ENCODE measurements around the gene VARS1. TPM values are rescaled to one million over a fixed set of nuclear protein-coding genes. Genes with fewer than 3 reads are reported as not detected.
A peak's percentile ranks its signal among the peaks of the same experiment; 100 is the strongest.

Gene VARS1
- total RNA-seq, 1 donor from 2014 or later = 104 TPM

DNA sequence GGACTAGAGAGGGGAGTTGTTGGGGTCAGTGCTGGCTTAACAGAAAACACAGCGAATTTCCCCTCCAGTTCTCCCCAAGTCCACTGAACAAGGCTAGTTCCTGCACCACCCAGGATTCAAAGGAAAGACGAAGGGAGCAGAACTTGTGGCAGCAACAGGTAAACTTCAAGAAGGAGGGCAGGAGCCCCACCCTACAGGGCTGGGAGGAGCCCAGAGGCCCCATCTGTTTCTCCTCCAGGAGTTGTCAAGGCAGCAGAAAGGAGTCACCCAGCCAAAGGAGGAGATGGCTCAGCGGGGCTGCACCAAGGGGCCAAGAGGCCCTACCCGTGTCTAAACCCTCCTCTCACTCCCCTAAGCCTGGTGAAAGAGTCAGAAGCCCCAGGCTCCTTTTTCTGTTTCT, 31.4 kb downstream of the VARS1 start:
- H3K27me3 Mint-ChIP-seq = no peaks in the 10 kb centered on the region
- H3K36me3 Mint-ChIP-seq = peaks cover 25% of the 10 kb centered on the region
- TF ChIP-seq, protein P1, sequence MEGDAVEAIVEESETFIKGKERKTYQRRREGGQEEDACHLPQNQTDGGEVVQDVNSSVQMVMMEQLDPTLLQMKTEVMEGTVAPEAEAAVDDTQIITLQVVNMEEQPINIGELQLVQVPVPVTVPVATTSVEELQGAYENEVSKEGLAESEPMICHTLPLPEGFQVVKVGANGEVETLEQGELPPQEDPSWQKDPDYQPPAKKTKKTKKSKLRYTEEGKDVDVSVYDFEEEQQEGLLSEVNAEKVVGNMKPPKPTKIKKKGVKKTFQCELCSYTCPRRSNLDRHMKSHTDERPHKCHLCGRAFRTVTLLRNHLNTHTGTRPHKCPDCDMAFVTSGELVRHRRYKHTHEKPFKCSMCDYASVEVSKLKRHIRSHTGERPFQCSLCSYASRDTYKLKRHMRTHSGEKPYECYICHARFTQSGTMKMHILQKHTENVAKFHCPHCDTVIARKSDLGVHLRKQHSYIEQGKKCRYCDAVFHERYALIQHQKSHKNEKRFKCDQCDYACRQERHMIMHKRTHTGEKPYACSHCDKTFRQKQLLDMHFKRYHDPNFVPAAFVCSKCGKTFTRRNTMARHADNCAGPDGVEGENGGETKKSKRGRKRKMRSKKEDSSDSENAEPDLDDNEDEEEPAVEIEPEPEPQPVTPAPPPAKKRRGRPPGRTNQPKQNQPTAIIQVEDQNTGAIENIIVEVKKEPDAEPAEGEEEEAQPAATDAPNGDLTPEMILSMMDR (conservative IDR thresholded peaks at IDR 0.05) = no peak

DNA sequence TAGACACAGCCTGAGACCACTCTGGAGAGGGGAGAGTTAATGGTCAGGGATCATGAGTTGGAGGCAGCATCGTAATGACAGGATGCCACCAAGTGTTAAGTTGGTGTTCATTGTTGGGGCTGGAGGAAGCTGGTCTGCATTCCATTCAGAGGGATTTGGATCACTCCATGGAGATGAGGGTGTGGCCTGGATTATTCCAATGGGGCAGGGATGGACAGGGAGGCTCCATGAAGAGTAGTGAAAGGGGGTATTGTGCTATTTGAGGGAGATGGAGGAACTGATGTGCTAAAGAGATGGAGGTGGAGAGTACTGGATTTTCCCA, 32.0 kb downstream of the VARS1 start:
- no peak for DNase-seq (ENCODE audit: extremely low spot score, unreplicated experiment)
- peaks cover 11% of the 10 kb centered on the region for H3K4me1 Mint-ChIP-seq (ENCODE audit: unreplicated experiment)
- H3K27me3 Mint-ChIP-seq = no peaks in the 10 kb centered on the region
- no peak overlapping the region for H3K4me3 Mint-ChIP-seq
- H3K36me3 Mint-ChIP-seq = peaks cover 25% of the 10 kb centered on the region
- H3K9me3 Mint-ChIP-seq = no peaks in the 10 kb centered on the region
- TF ChIP-seq, protein P1 (conservative IDR thresholded peaks at IDR 0.05) = no peak
- peak overlapping the region; percentile 62 for H3K27ac Mint-ChIP-seq

More for the DNA sequence above, 31.4 kb downstream of the VARS1 start:
- peaks cover 11% of the 10 kb centered on the region for H3K4me1 Mint-ChIP-seq (ENCODE audit: unreplicated experiment)
- H3K9me3 Mint-ChIP-seq = no peaks in the 10 kb centered on the region
- H3K4me3 Mint-ChIP-seq = no peak overlapping the region
- peak overlapping the region; percentile 62 for H3K27ac Mint-ChIP-seq
- no peak for DNase-seq (ENCODE audit: extremely low spot score, unreplicated experiment)

DNA sequence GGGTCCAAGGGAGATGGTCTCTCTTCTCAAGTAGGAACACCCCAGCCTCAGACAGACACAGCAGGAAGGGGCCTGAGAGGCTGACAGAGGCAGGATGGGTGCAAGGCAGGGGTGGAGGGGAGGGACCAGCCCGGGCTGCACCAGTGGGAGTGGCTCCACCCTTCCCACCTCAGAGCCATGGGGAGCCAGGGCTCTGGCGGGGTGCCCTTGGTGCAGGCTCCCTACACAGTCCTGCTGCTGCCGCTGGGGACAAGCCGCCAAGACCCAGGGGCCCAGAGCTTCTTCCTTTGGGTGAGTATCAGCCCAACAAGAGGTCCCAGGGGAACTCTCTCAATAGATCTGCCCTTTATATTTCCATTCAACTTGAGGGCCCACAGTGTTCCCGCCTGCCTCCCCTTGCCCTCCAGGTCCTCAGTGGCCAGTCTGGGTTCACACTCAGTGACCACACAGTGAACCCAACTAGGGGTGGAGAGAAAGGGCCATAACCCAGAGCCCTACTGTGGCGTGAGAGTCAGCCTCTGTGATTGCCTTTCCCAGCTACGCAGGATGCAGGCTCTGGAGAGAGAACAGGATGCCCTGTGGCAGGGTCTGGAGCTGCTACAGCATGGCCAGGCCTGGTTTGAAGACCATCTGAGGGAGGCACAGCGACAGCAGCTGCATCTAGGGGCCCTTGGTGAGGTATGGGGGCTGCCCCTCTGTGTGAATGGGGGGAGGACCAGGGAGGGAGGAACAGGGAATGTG, 32.5 kb downstream of the VARS1 start:
- Mint-ChIP-seq H3K4me1 (ENCODE audit: unreplicated experiment) (peaks cover 11% of the 10 kb centered on the region), H3K9me3 (no peaks in the 10 kb centered on the region), H3K27me3 (no peaks in the 10 kb centered on the region), H3K4me3 (no peak overlapping the region), H3K36me3 (peaks cover 25% of the 10 kb centered on the region), H3K27ac (peak overlapping the region; percentile 62)
- TF ChIP-seq, protein P1 (conservative IDR thresholded peaks at IDR 0.05) = no peak
- no peak for DNase-seq (ENCODE audit: extremely low spot score, unreplicated experiment)

DNA sequence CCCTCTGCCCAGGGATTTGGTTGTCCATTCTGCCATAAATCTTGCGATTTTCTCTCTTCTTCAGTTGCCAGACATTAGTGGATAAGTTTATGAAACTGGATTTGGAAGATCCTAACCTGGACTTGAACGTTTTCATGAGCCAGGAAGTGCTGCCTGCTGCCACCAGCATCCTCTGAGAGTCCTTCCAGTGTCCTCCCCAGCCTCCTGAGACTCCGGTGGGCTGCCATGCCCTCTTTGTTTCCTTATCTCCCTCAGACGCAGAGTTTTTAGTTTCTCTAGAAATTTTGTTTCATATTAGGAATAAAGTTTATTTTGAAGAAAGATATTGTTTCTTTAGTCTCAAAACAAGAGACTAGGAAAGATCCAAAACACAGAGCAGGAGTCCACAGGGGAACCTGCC, 33.2 kb downstream of the VARS1 start, which contains the start of gene SAPCD1:
Gene SAPCD1, plus strand, starts transcription at position 301 of the 400 bp plus-strand sequence. CDS start 399 bp downstream, outside the sequence.
- Mint-ChIP-seq H3K27me3 (no peaks in the 10 kb centered on the region), H3K36me3 (peaks cover 25% of the 10 kb centered on the region), H3K4me1 (ENCODE audit: unreplicated experiment) (peaks cover 11% of the 10 kb centered on the region), H3K27ac (peak within 1 kb of the TSS; percentile 62), H3K4me3 (no peak within 1 kb of the TSS), H3K9me3 (no peaks in the 10 kb centered on the region)
- TF ChIP-seq, protein P1 (conservative IDR thresholded peaks at IDR 0.05) = no peak
- no peak for DNase-seq (ENCODE audit: extremely low spot score, unreplicated experiment)

DNA sequence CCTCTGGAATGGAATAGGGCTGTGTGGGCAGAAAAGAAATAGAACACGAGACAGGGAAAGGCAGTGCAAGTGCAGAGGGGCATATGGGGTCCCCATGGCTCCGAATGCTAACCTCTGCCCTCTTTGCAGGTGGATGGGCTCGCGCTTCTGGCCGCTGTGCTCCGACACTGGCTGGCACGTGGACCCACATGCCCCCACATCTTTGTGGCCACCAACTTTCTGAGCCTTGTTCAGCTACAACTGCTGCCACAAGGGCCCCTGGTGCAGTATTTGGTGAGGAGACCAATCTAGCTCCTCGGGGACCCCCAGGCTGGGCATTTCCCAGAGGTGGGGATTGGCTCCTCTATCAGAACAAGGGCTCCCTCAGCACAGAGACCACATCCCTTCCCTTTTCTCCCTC, 34.2 kb downstream of the VARS1 start:
- no peak overlapping the region for H3K4me3 Mint-ChIP-seq
- H3K9me3 Mint-ChIP-seq = no peaks in the 10 kb centered on the region
- TF ChIP-seq, protein P1 (conservative IDR thresholded peaks at IDR 0.05) = no peak
- H3K27ac Mint-ChIP-seq = no peak overlapping the region
- no peaks in the 10 kb centered on the region for H3K27me3 Mint-ChIP-seq
- H3K36me3 Mint-ChIP-seq = peaks cover 25% of the 10 kb centered on the region
- no peak for DNase-seq (ENCODE audit: extremely low spot score, unreplicated experiment)
- H3K4me1 Mint-ChIP-seq (ENCODE audit: unreplicated experiment) = peaks cover 11% of the 10 kb centered on the region
